CD1c-positive myeloid dendritic cell (primary cell): Measurements from ENCODE around the gene ATP11A.
"Not testable (repeated sequence)": the region's sequence is repeated elsewhere in the genome, so short reads cannot be mapped to it uniquely, and the experiment has no call there.

Source experiments
- DNase-seq: peaks from one replicate; pipeline ENCODE4 v3.0.0-alpha.2; 2016; ENCODE audit errors: extremely low spot score

Gene ATP11A

DNA sequence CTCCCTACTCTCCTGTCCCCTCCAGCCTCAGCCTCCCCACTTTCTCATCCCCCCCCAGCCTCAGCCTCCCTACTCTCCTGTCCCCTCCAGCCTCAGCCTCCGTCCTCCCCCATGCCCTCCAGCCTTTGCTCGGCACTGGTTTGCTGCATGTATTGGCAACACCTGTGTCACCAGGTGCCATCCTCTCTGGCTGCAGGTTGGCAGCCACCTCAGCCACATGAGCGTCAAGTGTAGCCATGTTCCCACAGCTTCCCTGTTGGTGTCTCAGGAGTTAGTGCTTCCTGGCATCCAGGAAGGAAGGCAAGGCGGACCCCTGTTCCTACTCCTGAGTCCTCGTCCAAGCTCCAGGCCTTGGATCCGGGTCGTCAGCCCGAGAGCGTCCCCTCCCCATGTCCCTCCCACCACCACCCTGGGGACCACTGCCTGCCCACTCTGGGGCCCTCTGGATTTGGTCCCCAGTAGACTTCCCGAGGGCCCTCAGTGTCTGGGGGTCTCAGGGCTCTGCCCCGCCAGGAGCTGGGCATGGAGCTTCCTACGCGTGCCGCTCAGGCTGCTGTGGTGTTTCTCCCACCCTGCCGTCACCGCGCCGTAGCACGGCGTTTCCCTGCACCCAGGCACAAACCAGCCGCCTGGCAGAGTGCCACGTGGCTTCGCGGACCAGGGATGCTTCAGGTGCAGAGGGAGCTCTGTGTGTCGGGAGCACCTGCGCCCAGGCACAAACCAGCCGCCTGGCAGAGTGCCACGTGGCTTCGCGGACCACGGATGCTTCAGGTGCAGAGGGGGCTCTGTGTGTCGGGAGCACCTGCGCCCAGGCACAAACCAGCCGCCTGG lies 150.8 kb downstream of the ATP11A start:
- DNase-seq = no peak

- DNase-seq = not testable (repeated sequence)
Observed at GRCh38 chr13:112841303-112842015, 151.6 kb downstream of the ATP11A start.

DNA sequence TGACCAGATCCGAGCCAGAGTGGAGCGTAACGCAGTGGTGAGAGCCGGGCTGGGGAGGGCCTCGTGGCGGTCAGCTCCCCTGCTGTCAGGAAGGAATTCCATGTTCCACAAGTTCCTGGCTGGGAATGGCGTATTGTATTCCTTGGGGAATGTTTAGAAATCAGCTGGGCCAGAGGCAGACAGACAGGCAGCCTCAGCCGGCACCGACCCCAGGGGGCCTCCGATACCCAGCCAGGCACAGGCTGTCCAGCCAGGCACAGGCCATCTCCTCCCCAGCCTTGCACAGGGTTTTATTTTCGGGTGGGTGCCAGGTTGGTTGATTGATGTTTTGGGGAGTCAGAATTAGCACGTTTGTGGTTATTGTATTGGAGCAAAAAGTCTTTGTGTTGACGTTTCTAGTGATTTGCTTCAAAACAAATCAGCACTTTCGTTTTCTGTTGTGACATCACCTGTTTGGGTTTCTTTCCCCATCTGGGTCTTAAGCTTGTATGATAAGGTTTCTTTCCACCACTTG lies 152.6 kb downstream of the ATP11A start:
- DNase-seq = no peak

GRCh38 chr13:112842931-112843391 lies 153.1 kb downstream of the ATP11A start:
- no peak for DNase-seq

DNA sequence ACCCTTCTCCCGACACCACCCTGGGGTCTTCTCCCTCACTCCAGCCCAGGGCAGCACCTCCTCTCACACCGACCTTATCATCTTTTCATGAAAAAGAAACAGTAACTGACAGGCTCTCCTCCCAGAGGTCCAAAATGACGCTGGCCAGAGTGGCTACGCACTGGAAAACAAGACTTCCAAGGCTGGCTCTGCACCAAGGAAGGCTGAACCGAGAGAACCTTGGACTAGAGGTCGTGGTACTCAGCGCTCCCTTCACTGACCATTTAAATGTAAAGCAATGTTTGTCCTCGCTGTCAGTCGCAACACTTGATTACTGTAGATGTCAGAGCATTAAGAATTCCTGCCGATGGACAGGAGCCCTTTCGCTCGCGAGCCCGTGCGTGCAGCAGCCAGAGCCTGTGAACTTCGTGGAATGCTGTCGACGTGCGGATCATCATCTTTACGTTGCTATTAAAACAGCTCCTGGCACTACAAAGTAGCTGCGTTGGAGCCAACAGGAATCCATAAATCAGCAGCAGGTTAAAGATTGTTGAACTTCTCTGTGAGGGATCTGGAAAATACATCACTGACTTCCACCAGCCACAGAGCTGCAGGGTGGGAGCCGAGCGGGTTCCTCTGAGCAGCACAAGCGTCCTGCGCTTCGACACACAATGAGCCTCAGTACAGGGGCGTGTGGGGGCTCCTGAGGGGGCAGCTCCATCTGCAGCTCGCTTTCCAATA lies 153.7 kb downstream of the ATP11A start:
- DNase-seq = no peak

DNA sequence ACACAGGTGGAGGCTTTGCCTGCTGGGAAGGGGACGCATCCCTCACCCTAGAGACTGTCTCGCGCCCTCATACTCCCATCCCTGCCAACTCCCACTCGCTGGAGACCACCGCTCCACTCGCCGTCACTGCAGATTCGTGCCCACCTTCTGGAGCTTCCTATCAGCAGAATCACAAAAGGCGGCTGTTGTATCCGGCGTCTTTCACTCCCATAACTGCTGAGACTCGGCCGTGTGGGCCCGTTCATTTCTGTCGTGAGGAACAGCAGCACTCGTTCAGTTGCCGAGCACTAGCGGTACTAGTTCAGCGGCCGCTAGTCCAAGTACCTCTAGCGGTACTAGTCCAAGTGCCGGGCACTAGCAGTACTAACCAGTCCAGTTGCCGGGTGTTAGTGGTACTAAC lies 154.6 kb downstream of the ATP11A start:
- no peak for DNase-seq

DNA sequence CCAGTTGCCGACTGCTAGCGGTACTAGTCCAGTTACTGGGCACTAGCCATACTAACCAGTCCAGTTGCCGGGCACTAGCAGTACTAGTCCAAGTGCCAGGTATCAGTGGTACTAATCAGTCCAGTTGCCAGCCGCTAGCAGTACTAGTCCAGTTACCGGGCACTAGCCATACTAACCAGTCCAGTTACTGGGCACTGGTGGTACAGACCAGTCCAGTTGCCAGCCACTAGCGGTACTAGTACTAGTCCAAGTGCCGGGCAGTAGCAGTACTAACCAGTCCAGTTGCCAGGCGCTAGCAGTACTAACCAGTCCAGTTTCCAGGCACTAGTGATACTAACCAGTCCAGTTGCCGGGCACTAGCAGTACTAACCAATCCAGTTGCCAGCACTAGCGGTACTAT lies 155.0 kb downstream of the ATP11A start:
- no peak for DNase-seq

DNA sequence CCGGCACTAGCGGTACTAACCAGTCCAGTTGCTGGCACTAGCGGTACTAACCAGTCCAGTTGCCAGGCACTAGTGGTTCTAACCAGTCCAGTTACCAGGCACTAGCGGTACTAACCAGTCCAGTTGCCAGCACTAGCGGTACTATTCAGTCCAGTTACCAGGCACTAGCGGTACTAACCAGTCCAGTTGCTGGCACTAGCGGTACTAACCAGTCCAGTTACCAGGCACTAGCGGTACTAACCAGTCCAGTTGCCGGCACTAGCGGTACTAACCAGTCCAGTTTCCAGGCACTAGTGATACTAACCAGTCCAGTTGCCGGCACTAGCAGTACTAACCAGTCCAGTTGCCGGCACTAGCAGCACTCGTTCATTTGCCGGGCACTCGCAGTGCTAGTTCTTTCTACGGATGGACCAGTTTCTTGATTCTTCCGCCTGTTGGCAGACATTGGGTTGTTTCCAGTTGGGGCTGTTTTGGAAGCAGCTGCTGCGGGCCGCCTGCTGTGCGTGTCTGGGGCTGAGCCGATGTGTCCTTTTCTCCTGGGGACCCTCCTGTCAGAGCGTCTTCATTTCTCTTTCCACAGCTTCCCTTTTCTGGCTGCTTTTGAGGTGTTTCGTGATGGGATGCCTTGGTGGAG lies 155.8 kb downstream of the ATP11A start:
- DNase-seq = no peak

- DNase-seq = no peak
Observed at GRCh38 chr13:112846411-112847115, 156.7 kb downstream of the ATP11A start.

GRCh38 chr13:112849500-112849899 lies 159.7 kb downstream of the ATP11A start:
- DNase-seq = no peak

- no peak for DNase-seq
Observed at GRCh38 chr13:112850273-112850672, 160.4 kb downstream of the ATP11A start.

- DNase-seq = no peak
Observed at GRCh38 chr13:112851107-112852038, 161.5 kb downstream of the ATP11A start.

- no peak for DNase-seq
Observed at GRCh38 chr13:112852392-112852791, 162.6 kb downstream of the ATP11A start.

DNA sequence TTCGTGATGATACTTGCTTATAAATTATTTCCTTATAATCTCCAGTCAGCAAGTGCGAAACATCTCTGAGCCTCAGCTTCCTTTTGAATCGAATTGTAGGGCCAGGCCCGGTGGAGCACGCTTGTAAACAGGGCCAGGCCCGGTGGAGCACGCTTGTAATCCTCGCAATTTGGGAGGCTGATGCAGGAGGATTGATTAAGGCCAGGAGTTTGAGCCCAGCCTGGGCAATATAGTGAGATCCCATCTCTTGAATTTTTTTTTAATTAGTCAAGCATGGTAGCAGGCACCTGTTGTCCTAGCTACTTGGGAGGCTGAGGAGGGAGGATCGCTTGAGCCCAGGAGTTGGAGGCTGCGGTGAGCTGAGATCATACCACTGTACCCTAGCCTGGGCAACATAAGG lies 163.0 kb downstream of the ATP11A start:
- no peak for DNase-seq

DNA sequence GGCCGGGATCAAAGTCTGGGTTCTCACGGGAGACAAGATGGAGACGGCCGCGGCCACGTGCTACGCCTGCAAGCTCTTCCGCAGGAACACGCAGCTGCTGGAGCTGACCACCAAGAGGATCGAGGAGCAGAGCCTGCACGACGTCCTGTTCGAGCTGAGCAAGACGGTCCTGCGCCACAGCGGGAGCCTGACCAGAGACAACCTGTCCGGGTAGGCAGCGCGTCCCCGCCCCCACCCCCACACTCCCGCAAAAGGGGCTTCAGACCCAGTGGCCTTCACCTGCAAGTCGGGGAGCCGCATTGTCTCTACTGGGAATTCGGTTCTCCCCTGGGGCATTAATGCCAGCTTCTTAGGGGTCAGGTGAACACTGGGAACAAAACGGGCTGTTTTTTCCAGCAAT lies 164.5 kb downstream of the ATP11A start:
- no peak for DNase-seq

- no peak for DNase-seq
Observed at GRCh38 chr13:112855859-112856258, 166.0 kb downstream of the ATP11A start.

GRCh38 chr13:112857914-112858490 lies 168.2 kb downstream of the ATP11A start:
- no peak for DNase-seq

- DNase-seq = no peak
Observed at GRCh38 chr13:112859128-112859816, 169.4 kb downstream of the ATP11A start.

GRCh38 chr13:112859817-112860190 lies 170.0 kb downstream of the ATP11A start:
- no peak for DNase-seq
